HTR-8/SVneo (cell line): ENCODE data around the gene DENND1A.

ENCODE experiments used
- DNase-seq: peaks from one replicate; pipeline ENCODE4 v3.0.0; 2011; ENCODE audit warnings: low spot score, mixed read lengths; ENCODE audit not compliant: insufficient read length
- FAIRE-seq: peaks from 2 replicates; lab custom pipeline; 2011; peaks lifted over from hg19 to GRCh38; lab: Jason Lieb, UNC

Gene DENND1A

DNA sequence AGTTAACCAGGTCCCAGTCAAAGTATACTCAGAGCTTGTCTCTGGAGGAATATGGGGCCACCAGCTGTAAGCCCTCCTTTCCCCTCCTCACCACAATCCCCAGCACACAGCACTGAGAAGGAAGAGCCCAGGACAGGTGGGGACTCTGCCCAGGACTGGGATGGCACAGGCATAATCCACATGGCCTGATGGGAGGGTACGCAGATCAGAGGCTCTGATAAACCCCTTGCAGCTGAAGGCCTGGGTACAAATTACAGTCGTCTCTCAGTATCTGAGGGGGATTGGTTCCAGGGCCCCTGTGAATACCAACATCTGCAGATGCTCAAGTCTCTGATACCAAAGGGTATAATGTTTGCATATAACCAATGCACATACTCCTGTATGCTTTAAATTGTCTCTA, 328.1 kb downstream of the DENND1A start:
- DNase-seq (no peak), FAIRE-seq (no peak)

DNA sequence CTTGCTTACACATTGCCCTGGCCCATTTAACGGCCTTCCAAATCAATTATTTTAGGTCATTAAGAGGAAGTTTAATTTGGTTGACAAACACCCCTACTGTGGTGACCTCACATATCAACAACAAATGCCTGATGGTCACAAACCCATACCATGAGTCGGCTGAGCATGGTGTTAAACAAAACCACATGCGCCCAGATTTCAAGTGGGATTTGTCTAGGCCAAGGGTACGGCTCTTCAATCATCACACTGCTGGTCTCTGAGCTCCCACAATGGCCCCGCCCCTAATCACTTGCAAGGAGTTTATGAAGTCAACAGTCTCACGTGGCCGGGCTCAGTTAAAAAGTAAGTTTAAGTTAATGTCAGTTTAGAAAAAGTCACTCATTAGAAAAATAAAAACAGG, 330.1 kb downstream of the DENND1A start:
- DNase-seq = no peak
- FAIRE-seq = no peak

GRCh38 chr9:123597876-123598556, 331.9 kb downstream of the DENND1A start:
- no peak for FAIRE-seq
- no peak for DNase-seq

DNA sequence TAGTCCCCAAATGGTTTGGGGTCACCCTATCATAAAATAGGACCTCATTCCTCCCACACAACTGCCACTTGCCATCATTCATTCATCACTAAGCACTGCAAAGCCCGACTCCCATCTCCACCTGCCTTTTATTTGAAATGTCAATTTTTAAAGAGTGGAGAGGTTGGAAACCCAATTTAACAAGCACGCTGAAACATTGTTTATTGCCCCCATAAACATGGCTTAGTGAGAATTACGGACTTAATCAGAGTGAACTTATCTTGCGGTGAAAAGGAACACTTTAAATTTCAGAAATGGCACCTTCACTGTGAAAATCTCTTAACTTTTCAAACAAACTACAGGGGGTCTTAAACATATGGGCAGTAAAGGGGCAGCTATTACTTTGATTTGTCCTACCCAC, 332.9 kb downstream of the DENND1A start:
- DNase-seq (no peak), FAIRE-seq (no peak)

- DNase-seq = no peak
- FAIRE-seq = no peak
Measured at GRCh38 chr9:123591283-123591682, 338.6 kb downstream of the DENND1A start.

DNA sequence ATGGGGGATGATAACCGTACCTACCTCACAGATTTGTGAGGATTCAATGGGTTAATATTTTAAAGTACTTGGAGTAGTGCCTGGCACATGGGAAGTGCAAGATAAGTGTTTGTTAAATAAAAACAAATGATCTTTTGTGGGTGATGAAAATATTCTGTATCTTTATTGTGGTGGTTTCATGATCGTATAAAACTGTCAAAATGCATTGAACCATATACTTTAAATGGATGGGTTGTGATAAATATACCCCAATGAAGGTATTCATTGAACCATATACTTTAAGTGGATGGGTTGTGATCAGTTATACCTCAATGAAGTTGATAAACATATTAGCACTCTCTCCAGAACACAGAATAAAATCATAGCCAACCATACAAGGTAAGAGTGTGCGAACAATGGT, 339.4 kb downstream of the DENND1A start:
- FAIRE-seq (no peak), DNase-seq (no peak)

DNA sequence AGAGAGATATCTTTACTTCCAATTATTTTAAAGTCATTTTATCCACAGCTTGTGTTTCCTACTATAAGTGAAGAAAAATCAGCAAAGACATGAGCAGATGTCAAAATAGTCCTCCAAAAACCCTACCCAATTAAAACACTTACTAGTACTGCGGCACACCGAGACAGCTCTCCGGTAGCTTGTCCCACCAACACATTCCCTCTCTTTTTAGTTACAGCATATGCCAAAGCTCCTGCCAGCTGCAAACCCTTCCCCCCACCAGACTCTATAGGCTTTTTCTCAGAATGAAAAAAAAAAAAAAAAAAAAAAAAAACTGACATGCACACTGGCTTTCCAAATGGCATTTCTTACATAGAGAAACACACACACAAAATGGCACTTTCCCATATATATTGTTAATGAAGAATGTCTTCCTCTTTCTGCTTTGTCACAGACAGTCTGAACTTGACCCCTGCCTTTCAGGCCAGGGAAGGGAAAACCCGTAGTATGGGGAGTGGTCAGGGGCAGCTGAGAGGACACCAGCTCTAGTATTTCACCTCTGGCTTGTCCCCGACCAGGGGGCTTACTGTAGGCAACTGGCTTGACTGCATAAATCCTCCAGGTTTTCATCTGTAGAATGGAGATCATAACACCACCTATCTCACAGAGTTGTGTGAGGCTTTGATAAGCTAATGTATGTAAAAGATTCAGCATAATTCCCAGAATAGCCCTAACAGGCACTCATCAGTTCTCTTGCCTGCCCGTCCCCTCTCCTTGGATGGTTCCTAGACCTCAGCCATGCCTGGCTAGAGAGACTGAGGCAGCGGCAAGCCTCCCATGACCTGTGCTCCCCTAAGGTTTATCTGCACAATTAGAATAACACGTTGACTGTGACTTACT, 340.3 kb downstream of the DENND1A start:
- FAIRE-seq = no peak
- DNase-seq = no peak

DNA sequence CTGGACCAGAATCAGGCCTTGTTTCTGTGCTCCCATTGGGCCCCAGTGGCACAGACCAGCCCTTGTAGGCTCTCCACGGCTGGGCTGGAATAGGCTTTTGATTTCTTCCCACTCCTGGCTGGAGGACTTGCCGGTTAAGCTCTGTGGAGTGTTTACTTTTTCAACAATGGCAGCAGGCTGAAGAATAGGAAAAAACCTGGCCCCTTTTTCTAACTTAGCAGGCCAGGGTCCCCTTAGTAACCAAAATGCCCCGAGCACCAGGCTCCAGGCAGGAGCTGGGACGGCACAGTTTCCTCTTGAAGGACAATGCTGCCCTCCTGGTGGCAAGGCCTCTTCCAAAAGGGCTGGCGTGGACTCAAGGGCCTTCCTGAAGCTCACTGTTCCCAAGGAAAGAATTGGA, 343.7 kb downstream of the DENND1A start:
- DNase-seq = no peak
- FAIRE-seq = no peak

GRCh38 chr9:123584202-123585176, 345.4 kb downstream of the DENND1A start:
- DNase-seq (no peak), FAIRE-seq (no peak)

DNA sequence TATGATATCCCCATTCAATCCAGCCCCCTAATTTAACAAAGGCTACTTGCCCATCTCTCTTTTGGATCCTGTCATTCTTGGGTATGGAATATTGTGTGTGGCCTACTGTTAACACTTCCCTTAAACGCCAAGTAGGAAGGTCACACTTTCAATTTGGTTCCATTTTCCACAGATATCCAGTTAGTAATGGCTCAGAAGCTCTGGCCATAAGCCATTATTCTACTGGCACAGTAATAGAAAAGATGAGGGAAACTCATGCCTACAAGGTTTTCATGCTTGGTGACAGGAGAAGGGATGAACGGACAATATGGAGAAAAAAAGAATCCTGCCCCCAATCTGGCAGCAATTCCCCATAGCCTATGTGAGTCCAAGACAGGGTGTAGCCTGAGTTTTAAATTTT, 346.3 kb downstream of the DENND1A start:
- FAIRE-seq (no peak), DNase-seq (no peak)

DNA sequence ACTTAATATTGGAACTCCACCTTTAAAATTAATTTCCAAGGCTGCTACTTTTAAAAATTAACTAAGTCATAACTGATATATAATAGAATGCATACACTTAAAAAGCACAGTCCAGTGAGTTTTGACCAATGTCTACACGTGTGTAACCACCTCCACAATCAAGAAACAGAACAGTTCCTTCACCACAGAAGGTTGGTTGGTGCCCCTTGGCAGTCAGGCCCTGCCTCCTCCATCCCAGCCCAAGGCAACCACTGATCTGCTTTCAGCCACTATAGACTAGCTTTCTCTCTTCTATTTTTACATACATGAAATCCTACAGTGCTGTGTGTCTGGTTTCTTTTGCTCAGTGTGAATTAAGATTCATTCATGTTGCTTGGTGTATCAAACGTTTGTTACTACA, 358.7 kb downstream of the DENND1A start:
- no peak for FAIRE-seq
- no peak for DNase-seq

DNA sequence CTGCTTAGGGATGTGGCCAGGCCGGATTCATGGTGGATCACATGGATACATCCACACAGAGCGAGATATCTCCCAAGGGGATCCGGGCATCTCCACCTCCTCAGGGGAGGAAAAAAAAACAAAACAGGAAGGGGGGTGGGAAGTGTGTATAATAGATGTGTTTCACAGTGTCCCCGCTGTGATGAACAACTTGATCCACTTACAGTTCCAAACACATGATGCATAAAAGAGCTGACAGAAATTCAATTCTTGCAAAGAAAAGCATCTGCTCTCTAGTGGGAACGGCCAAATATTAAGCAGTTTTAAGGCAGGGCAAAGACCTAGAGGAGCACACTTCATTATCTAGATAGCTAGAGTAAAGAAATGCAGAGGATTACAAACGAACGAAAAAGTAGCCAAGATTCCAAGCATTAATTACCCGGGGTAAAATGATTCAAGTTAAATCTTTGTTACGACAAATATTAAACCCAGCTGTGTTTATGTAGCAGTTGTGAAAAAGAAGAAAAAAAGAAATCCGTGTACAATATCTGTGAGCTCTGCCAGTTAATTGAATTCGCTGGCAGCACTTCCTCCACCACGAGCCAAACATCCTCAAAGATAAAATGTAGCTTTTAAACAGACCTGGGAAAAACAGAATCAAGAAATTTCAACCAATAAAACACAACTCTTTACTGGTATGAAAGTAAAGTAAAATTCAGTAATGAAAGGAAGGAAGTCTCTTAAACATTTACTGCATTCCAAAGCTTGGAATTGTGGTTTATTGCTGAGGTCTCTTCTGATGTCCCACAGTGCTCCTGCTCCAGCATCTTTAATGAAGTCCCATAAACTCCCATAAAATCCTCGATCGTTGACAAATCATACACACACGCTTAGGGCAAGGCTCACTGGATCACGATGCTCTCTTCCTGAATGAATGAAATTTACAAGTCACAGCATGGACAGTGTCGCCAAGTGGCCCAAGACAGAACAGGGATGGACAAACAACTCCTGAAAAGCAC, 360.9 kb downstream of the DENND1A start:
- DNase-seq = no peak
- FAIRE-seq = no peak

- no peak for DNase-seq
- no peak for FAIRE-seq
Measured at GRCh38 chr9:123567013-123567412, 362.9 kb downstream of the DENND1A start.

DNA sequence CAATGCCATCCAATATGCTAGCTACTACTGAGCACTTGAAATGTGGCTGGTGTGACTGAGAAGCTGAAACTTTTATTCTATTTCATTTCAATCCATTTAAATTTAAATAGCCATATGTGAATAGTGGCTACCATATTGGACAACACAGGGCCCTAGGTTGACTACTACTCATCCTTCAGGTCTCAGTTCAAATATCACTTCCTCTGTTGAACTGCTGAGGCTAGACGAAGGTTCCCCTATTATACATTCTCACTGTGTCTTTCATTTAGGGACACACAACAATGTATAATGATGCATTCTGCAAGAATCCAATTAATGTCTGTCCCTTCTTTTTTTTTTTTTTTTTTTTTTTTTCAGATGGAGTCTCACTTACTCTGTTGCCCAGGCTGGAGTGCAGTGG, 365.3 kb downstream of the DENND1A start:
- FAIRE-seq (no peak), DNase-seq (no peak)

DNA sequence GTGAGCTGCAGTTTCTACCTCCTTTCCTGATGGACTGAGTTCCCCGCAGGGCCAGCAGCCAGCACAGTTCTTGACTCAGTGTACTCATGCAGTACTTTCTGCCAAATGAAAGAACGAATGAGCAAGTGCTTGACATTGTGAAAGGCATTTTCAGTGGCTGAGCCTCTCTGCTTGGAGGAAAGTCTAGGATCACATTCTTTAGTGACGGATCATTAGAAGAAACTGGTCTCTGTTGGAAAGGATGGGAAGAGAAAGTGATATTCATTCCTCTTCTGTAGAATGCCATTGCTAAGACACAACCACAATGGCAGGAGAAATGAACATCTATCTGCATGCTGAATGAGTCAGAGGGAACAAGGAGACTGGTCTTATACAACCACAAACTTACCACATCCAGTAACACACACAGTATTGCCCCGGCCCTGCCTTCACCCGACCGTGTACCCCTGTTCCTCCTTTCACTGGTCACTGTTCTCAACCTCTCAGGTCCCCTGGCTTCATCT, 367.0 kb downstream of the DENND1A start:
- no peak for FAIRE-seq
- peak; percentile 21 for DNase-seq

DNA sequence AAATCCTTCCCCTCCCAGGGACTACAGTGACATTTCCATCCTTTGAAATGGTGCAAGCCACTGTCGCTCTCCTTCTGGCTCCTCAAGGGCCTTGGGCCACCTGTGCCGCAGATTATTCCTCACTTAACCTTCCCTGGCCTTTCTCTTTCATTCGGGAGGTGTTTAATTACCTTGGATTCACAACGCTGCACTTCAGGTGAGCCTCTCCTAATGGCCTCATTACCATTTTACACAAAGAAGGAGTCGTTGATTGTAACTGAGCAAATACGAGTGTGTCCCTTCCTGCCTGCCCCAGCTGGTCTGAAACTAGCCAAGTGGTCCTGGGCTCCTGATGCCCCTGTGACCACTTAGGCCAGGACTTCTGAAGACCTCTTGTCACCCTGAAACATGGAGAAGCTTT, 368.9 kb downstream of the DENND1A start:
- no peak for FAIRE-seq
- no peak for DNase-seq

- DNase-seq (no peak), FAIRE-seq (no peak)
Measured at GRCh38 chr9:123556464-123557435, 373.2 kb downstream of the DENND1A start.

GRCh38 chr9:123555646-123556045, 374.3 kb downstream of the DENND1A start:
- FAIRE-seq (no peak), DNase-seq (no peak)
